NCI-H146 treated with DMSO at 0.1 percent for 48 hours (cell line): ENCODE measurements around the gene MYO19.

Experiments
- DNase-seq: peaks from one replicate; lab custom pipeline; 2025; ENCODE audit not compliant: unreplicated experiment; lab: John Stamatoyannopoulos, UW

Gene MYO19

DNA sequence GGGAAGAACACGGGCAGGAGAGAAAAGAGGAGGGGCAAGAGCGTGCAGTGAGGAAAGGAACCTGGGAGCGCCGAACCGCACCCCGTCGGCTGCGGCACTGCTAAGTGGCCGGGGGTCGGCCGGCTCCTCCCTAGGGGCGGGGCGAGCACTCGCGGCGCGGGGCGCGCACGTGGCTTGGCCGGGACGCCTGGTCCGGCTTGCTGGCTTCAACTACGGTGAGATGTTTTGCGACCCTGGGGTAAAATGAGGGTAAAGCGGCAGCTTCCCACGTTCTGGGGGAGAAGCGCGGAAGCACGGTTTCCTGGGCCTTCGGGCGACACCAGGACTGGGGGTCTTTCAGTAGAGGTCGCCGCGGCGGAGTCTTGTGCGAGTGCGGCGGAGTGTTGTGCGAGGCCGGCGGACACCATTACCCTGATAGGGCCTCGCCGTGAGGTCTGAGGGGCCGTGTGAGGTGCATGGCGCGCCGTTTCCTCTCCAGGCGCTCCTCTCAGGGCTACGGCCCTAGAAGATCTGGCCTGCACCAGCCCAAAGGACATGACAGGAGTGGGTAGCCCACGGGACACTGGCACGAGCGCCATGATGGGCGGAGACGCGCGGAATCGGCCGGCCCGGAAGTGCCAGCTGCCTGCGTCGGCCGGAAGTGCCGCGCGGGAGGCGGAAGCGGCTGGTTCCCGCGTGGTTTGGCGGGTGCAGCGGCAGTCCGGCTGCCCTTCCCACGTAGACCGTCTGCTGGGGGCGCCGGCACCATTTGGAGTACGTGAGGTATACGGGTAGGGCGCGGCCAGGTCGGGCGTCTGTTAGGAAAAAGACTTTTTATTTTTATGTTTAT, at the start of gene MYO19, which contains the start of gene PIGW:
MYO19 (minus strand) TSS at position 29 of the 829 bp plus-strand sequence. CDS start 2,330 bp downstream, outside the sequence.
PIGW (plus strand) TSS at position 148 of the 829 bp plus-strand sequence. CDS start 2,115 bp downstream, outside the sequence.
- peak; percentile 85 for DNase-seq

- no peak for DNase-seq
These were observed 49.1 kb upstream of the MYO19 start for GRCh38 chr17:36583787-36584186.

DNA sequence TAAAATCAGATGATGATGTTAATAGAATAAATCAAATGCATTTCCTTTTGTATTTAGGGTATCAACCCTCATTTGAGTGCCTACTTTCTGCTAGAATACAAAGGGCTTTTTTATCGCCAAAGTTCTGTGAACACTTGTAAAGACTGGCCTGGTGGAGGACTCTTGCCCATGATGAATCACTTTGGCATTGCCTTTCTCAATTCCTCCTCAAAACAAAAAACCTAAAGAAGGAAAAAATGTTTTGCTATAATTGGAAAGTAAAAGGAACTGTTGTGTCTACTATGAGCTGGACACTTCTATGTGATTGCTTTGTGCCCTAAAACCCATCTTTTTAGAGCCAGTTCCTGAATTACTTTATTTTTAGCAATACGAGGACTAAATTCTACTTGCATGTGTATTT, 44.0 kb upstream of the MYO19 start:
- DNase-seq = no peak

DNA sequence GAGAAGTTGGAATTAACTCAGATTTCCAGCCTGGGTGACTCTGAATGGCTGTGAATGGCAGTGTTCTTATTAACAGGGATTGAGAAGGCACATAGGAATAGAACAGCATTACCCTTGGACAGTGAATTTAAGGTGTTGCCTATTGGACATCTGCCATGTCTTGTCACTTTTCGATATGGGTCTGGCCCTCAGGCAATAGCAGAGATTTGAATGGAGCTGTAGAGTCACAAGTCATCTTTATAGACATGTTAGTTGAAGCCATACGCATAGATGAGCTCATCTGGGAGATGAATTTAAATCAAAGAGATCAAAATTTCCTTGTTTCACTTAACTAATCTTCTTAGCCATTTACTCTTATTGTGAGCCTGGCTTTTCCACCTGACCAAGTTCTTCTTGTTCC, 42.1 kb upstream of the MYO19 start:
- DNase-seq = no peak

GRCh38 chr17:36575028-36575427, 40.4 kb upstream of the MYO19 start:
- no peak for DNase-seq

DNA sequence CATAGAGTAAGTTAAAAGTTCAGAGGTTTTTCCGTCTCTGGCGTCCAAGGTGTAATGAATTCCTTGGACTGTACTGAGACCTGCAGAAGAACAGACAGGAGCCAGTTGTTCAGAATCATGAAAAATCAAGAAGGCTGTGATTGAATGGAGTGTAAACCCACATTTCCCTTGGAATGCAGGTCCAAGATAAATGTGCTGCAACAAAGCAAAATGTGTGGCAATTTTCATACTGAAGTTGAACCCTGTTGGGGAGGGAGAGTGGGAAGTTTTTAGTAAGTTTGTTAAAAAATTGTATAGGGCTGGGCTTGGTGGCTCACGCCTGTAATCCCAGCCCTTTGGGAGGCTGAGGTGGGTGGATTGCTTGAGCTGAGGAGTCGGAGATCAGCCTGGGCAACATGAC, 31.4 kb upstream of the MYO19 start:
- DNase-seq = no peak

- DNase-seq = no peak
These were observed 18.8 kb upstream of the MYO19 start for GRCh38 chr17:36553459-36553858.

GRCh38 chr17:36550491-36551417, 16.1 kb upstream of the MYO19 start:
- DNase-seq = no peak

DNA sequence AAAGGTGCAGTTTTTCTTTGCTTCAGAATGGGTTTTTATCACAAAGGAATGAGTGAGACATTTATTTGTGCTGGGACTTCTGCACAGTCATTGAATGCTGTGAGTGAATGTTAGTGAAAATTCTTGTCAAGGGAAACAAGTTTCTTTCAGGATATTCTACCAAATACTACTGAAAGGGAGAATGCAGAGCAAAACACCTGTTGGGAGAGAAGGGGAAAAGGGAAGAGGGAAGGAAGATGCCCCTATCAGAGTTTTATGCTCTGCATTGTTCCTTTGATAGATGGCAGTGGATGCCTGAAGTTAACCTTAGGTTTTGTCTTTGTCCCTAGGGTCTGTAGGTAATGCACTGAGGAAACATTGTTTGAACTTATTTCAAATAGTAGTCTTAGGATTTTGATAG, 13.1 kb upstream of the MYO19 start:
- no peak for DNase-seq

DNA sequence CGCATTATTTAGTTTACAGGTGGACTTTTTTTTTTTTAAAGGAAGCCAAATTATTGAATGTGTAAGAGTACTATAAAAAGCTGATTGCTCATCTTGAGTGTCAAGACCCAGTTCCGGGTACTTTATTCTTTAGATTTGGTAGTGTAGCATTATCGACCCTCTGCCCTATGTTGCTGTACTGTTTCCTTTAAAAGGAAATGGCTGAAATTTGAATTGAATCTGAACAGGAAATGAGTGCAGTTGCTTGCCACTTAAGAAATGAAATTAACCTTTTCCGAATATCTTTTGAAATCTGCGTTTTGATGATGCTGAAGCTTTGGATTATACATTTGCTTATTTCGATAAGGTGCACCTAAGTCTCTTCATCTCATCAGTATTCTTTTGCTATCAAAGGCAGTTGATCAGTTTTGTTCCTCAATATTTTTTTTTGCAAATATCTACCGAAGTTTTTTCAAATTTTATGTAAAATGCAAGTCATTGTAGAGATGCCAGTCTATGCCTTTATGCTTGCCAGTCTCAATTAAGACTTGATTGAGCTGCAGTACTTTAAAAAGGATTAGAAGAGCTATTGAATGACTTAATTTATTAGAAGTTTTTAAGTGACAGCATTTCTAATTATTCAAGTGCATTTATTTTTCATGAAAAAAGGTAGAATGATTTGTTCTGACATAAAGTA, 11.9 kb upstream of the MYO19 start:
- peak; percentile 26 for DNase-seq

DNA sequence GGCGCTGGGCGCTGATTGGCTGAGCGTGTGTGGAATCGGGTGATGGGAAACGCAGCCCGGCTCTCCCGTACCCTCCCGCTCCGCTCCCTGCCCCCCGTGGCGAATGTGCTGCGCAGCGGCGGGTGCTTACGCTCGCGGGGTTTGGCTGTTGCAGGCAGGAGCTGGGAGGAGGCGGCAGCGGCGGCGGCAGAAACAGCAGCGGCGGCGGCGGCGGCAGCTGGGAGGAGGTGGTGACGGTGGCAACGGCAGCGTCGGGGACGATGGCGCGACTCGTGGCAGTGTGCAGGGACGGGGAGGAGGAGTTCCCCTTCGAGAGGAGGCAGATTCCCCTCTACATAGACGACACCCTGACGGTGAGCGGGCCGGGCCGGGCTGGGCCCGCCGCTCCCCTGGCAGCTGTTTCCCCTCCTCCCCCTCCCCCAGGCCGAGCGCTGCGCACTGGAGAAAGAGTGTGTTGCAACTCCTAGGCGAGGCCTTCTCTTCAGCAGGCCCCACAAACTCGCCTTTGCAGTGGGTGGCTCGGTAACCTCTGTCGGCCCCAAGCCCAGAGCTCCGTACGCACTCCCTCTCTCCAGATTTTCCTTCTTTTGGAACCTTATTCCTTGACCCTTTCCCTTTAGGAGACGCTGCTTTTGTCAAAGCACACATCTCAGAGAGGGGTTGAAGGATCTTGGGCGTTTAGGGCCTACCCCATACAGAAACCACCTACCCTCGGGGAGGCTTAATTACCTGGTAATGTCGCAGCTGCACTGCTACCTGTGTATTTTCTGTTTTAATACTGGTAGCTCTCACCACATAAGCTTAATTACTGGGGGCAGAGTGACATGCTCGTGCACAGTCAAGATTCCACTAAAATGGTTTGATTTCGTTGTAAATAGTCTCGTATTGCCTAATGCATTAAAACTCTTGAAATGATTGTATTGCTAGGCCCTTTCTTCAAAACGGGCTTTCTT, 11.1 kb upstream of the MYO19 start:
- DNase-seq = peak; percentile 88

DNA sequence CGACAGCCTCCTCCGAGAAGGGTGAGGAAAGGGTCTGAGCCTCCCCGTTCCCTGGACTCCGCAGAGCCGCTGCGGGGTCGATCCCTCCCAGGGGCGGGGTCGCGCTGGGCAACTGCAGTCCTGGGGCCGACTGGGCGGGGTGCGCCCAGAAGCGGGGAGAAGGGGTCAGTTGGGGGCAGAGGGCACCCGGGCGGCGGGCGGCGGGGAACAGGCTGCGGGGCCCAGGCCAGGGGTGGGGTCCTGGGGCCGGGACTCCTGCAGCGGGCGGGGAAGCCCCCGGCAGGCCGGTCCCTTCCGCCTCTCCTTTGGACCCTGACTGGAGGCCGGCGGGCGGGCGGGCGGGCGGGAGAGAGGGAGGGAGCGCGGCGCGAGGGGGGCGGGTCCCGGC, 10.4 kb upstream of the MYO19 start:
- no peak for DNase-seq

- peak; percentile 77 for DNase-seq
These were observed 9.8 kb upstream of the MYO19 start, which contains the start of gene GGNBP2 for GRCh38 chr17:36544307-36545076. Gene GGNBP2 (plus strand): TSS chr17:36544919. CDS start chr17:36545725, 806 bp downstream.

- DNase-seq = no peak
These were observed 9.3 kb upstream of the MYO19 start for GRCh38 chr17:36544044-36544306.

DNA sequence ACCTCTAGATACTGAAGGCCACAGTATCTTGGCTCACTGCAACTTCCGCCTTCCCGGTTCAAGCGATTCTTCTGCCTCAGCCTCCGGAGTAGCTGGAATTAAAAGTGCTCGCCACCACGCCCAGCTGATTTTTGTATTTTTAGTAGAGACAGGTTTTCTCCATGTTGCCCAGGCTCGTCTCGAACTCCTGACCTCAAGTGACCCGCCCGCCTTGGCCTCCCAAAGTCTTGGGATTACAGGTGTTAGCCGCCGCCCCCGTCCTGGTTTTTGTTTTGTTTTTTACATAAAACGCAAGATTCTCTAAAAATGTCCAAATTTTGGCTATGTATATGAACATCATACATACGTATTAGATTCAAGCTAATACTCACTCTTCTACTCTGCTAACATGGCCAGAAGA, 8.1 kb upstream of the MYO19 start:
- DNase-seq = no peak

DNA sequence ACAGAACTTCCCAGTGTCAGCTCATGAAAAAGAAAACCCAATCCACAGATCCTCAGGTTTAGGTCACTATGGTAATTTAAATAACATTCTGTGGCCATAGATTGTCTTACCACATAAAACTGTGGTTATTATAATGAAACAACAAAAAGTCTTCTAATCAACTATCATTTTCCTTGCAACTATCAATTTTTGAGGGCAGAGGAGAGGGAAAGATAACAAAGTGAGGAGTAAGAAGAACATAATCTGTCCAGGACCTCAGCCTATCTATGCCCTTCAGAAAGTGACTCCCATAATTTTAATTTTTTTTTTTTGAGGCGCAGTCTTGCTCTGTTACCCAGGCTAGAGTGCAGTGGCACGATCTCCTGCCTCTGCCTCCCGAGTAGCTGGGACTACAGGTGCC, 6.0 kb upstream of the MYO19 start:
- no peak for DNase-seq

DNA sequence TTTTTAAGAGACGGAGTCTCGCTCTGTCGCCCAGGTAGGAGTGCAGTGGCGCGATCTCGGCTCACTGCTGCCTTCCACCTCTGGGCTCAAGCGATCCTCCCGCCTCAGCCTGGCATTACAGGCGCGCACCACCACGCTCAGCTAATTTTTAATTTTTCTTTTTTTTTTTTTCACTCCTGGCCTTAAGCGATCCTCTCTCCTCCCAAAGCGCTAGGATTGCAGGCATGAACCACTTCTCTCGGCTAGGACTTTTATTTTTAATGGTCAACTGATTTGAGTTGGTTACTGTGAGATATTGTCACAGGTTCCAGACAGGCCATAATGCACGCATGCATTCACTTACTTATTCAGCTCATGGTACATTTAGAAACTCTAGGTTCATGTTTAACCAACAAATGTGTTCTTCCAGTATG, 1.0 kb upstream of the MYO19 start:
- DNase-seq = no peak

DNA sequence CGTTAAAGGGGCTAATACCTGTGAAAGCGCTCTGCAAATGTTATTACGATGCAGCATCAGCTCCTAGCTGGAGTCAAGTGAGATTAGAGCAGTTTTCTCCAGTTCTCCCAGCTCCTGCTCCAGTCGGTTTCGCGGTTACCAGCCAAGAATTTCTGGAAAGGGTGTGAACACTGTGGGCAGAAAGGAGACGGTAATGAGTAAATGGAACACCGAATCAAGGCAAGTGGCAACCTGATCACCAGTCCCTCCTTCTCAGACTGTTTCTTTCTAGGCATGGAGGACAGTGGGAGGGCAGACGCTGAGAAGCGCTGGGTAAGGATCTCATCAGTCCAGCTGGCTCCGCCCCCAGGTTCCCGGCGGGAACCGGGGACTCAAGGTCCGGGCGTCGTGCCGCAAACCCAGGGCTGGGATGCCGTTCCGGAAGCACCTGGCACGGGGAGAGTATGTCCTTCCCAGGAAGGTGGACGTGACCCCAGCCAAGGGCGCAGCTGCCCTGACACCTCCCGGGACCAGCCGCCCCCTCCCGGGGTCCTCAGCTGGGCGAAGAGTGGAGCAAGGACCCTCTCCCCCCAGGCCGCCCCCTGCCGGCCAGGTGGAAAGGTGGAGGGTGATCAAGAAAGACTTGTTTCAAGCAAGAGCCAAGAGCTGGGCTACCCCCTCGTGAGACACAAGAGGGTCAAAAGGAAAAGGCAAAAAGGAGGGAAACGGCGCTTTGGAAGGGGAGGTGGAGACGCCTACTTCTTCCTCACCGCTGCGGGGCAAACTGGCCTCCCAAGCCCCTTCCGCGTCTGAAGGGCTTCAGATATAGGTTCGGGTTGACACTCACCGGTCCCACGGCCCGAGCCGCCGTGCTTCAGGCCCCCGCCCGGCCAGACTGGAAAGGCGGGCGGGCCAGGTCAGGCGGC, 481 bp downstream of the MYO19 start:
- DNase-seq = peak; percentile 79
